ENCODE results near the gene EFCAB14. TPM values are rescaled to one million over a fixed set of nuclear protein-coding genes. Genes with fewer than 3 reads are reported as not detected.

Gene EFCAB14
- total RNA-seq, 1 donor from 2014 or later = 118 TPM

- Histone ChIP-seq H3K4me1 (peaks cover 5% of the 10 kb centered on the region), H3K4me3 (no peak overlapping the region), H3K36me3 (peaks cover 30% of the 10 kb centered on the region), H3K27ac (no peak overlapping the region), H3K9me3 (no peaks in the 10 kb centered on the region), H3K27me3 (no peaks in the 10 kb centered on the region)
- TF ChIP-seq, protein P1, sequence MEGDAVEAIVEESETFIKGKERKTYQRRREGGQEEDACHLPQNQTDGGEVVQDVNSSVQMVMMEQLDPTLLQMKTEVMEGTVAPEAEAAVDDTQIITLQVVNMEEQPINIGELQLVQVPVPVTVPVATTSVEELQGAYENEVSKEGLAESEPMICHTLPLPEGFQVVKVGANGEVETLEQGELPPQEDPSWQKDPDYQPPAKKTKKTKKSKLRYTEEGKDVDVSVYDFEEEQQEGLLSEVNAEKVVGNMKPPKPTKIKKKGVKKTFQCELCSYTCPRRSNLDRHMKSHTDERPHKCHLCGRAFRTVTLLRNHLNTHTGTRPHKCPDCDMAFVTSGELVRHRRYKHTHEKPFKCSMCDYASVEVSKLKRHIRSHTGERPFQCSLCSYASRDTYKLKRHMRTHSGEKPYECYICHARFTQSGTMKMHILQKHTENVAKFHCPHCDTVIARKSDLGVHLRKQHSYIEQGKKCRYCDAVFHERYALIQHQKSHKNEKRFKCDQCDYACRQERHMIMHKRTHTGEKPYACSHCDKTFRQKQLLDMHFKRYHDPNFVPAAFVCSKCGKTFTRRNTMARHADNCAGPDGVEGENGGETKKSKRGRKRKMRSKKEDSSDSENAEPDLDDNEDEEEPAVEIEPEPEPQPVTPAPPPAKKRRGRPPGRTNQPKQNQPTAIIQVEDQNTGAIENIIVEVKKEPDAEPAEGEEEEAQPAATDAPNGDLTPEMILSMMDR (IDR thresholded peaks at IDR 0.05) = no peak
- intact Hi-C loops (cut with DNase I) = no loop called here
- DNase-seq (no peak), ATAC-seq (no peak)
Observed at GRCh38 chr1:46646844-46647243, 72.1 kb downstream of the EFCAB14 start.

DNA sequence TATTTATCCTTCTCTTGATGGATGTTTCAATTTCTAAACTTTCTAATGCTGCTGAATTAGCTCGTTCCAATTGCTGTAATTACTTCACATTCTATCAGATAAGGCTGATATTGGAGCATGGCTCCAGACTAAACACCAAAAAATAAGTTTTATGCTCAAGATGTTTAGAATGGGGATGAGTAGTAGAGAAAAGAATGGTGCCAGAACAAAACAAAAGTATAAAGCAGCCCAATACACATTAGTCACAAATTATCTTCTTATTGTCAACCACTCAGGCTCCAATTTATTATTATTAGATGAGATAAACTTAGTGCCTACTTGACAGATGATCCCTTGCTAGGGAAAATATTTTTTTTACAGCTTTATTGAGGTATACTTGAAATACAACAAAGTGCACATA, 72.6 kb downstream of the EFCAB14 start:
- ATAC-seq = no peak
- Histone ChIP-seq H3K27me3 (no peaks in the 10 kb centered on the region), H3K36me3 (peaks cover 29% of the 10 kb centered on the region), H3K4me3 (no peak overlapping the region), H3K27ac (no peak overlapping the region), H3K9me3 (no peaks in the 10 kb centered on the region), H3K4me1 (peaks cover 5% of the 10 kb centered on the region)
- no peak for DNase-seq
- TF ChIP-seq, protein P1 (IDR thresholded peaks at IDR 0.05) = no peak
- intact Hi-C loops (cut with DNase I) = no loop called here

DNA sequence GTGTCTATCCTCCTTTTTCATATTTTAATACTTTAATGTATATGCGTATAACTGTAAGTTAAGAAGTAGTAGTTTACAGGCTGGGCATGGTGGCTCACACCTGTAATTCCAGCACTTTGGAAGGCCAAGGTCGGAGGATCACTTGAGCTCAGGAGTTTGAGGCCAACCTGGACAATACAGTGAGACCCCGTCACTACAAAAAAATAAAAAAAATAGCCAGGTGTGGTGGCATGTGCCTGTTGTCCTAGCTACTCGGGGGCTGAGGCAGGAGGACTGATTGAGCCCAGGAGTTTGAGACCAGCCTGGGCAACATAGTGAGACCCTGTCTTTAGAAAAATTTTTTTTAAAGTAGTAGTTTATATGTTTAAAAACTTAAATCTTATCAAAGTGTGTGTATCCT, 73.1 kb downstream of the EFCAB14 start:
- intact Hi-C loops (cut with DNase I) = no loop called here
- Histone ChIP-seq H3K36me3 (peaks cover 29% of the 10 kb centered on the region), H3K27me3 (no peaks in the 10 kb centered on the region), H3K4me3 (no peak overlapping the region), H3K4me1 (peaks cover 5% of the 10 kb centered on the region), H3K9me3 (no peaks in the 10 kb centered on the region), H3K27ac (no peak overlapping the region)
- DNase-seq (no peak), ATAC-seq (no peak)
- TF ChIP-seq, protein P1 (IDR thresholded peaks at IDR 0.05) = no peak

DNA sequence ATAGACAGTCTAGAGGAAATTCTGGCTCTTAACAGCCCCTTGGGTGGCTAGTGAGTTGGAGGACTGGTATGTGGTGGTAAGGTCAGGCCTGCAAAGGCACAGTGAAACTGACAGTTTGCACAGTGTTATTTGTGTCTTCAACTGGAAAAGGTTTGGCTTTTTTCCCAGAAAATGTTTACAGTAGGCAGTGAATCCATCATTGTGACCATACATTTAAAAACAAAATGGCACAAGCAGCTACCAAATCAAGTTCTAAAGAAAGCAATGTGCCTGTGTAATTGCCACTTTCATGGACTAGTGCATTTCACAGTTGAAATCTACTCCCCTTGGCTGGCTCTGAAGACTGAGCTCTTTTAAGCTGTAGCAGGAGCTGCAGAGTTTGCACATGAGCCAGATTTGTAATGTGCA, 75.5 kb downstream of the EFCAB14 start:
- no peaks in the 10 kb centered on the region for H3K9me3 ChIP-seq
- ATAC-seq (no peak), DNase-seq (no peak)
- no peak overlapping the region for H3K4me3 ChIP-seq
- TF ChIP-seq, protein P1 (IDR thresholded peaks at IDR 0.05) = no peak
- H3K27ac ChIP-seq = no peak overlapping the region
- no peaks in the 10 kb centered on the region for H3K27me3 ChIP-seq
- peaks cover 7% of the 10 kb centered on the region for H3K36me3 ChIP-seq
- H3K4me1 ChIP-seq = peaks cover 5% of the 10 kb centered on the region
- intact Hi-C loops (cut with DNase I) = no loop called here

- Histone ChIP-seq H3K27ac (no peak overlapping the region), H3K9me3 (no peaks in the 10 kb centered on the region), H3K36me3 (no peaks in the 10 kb centered on the region), H3K4me3 (no peak overlapping the region), H3K4me1 (peaks cover 5% of the 10 kb centered on the region), H3K27me3 (no peaks in the 10 kb centered on the region)
- DNase-seq (no peak), ATAC-seq (no peak)
- TF ChIP-seq, protein P1 (IDR thresholded peaks at IDR 0.05) = no peak
- intact Hi-C loops (cut with DNase I) = no loop called here
Observed at GRCh38 chr1:46642115-46642680, 76.7 kb downstream of the EFCAB14 start.

- intact Hi-C loops (cut with DNase I) = no loop called here
- Histone ChIP-seq H3K27me3 (no peaks in the 10 kb centered on the region), H3K36me3 (peaks cover 21% of the 10 kb centered on the region), H3K27ac (no peak overlapping the region), H3K4me1 (peaks cover 5% of the 10 kb centered on the region), H3K9me3 (no peaks in the 10 kb centered on the region), H3K4me3 (no peak overlapping the region)
- ATAC-seq (no peak), DNase-seq (no peak)
- TF ChIP-seq, protein P1 (IDR thresholded peaks at IDR 0.05) = no peak
Observed at GRCh38 chr1:46639547-46639946, 79.4 kb downstream of the EFCAB14 start.

Measured in upper lobe of right lung (tissue), 1 donor.